ENCODE data around the gene CGB2.

Gene CGB2

DNA sequence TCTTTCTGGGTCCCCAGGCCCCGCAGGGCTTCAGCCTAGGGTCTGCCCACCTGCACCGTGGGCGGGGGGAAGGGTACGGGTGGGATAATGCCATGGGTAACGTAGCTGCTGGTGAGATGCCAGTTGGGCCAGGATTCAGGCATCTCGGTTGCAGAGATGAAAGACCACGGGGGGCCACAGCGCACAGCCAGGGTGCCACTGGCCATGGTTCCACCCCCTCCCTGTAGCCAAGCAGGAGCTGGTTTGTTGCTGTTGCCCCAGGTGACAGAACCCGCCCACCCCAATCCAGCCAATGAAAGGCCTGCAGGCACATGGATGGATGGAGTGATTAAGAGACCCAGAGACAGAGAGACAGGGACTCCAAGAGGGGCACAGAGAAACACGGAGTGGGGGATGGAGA lies 26.9 kb downstream of the CGB2 start:
- Histone ChIP-seq H3K9me3 (ENCODE audit: severe bottlenecking) (no peaks in the 10 kb centered on the region), H3K4me3 (ENCODE audit: severe bottlenecking) (no peak overlapping the region), H3K27me3 (ENCODE audit: insufficient read depth, poor library complexity, severe bottlenecking) (no peaks in the 10 kb centered on the region), H3K4me1 (ENCODE audit: insufficient read depth, poor library complexity, severe bottlenecking) (peaks cover 3% of the 10 kb centered on the region), H3K27ac (ENCODE audit: poor library complexity, severe bottlenecking) (no peak overlapping the region), H3K36me3 (ENCODE audit: low read depth) (no peaks in the 10 kb centered on the region)
- TF ChIP-seq, protein P1, sequence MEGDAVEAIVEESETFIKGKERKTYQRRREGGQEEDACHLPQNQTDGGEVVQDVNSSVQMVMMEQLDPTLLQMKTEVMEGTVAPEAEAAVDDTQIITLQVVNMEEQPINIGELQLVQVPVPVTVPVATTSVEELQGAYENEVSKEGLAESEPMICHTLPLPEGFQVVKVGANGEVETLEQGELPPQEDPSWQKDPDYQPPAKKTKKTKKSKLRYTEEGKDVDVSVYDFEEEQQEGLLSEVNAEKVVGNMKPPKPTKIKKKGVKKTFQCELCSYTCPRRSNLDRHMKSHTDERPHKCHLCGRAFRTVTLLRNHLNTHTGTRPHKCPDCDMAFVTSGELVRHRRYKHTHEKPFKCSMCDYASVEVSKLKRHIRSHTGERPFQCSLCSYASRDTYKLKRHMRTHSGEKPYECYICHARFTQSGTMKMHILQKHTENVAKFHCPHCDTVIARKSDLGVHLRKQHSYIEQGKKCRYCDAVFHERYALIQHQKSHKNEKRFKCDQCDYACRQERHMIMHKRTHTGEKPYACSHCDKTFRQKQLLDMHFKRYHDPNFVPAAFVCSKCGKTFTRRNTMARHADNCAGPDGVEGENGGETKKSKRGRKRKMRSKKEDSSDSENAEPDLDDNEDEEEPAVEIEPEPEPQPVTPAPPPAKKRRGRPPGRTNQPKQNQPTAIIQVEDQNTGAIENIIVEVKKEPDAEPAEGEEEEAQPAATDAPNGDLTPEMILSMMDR (IDR thresholded peaks at IDR 0.05; ENCODE audit: poor library complexity, severe bottlenecking) = no peak
- no peak for ATAC-seq (ENCODE audit: low read depth)
- DNase-seq (ENCODE audit: low spot score) = no peak

DNA sequence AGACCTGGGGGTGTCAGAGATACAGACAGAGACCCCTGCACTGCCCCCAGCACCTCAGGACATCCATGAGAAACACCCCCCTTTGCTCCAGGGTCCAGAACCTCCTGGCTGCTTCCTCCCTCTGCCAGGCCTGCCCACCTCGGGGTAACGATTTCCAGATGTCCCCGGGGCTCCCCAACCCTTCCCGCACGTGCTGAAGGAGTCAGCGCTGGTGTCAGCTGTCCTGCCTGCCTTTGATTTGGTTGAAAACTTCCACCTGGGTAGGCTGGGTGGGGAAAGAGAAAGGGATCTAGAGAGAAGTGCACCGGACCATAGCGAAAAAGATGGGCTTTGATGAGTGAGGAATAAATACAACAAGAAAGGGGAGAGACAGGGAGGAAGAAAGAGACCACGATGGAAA lies 27.4 kb downstream of the CGB2 start:
- Histone ChIP-seq H3K27me3 (ENCODE audit: insufficient read depth, poor library complexity, severe bottlenecking) (no peaks in the 10 kb centered on the region), H3K27ac (ENCODE audit: poor library complexity, severe bottlenecking) (no peak overlapping the region), H3K4me3 (ENCODE audit: severe bottlenecking) (no peak overlapping the region), H3K4me1 (ENCODE audit: insufficient read depth, poor library complexity, severe bottlenecking) (peaks cover 7% of the 10 kb centered on the region), H3K9me3 (ENCODE audit: severe bottlenecking) (no peaks in the 10 kb centered on the region), H3K36me3 (ENCODE audit: low read depth) (no peaks in the 10 kb centered on the region)
- no peak for ATAC-seq (ENCODE audit: low read depth)
- no peak for DNase-seq (ENCODE audit: low spot score)
- TF ChIP-seq, protein P1 (IDR thresholded peaks at IDR 0.05; ENCODE audit: poor library complexity, severe bottlenecking) = no peak

DNA sequence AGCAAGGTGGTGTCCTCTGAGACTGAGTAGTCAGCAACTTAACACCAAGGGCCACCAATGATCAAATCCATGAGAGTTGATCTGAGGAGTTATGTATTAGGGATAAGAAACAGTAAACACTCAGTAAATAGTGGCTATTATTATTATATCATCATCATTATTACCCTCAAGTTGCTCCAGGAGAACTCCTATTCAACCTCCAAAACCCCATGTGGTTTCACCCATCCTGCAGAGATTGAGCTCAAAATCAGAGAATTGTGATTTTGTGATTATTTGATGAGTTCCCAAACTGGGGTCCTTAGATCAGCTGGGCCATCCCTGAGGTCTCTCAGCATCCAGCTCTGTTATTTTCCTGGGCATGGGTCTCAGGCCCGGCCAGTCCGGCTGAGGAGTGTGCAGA lies 29.3 kb downstream of the CGB2 start:
- Histone ChIP-seq H3K4me1 (ENCODE audit: insufficient read depth, poor library complexity, severe bottlenecking) (peaks cover 7% of the 10 kb centered on the region), H3K36me3 (ENCODE audit: low read depth) (no peaks in the 10 kb centered on the region), H3K27me3 (ENCODE audit: insufficient read depth, poor library complexity, severe bottlenecking) (no peaks in the 10 kb centered on the region), H3K9me3 (ENCODE audit: severe bottlenecking) (no peaks in the 10 kb centered on the region), H3K27ac (ENCODE audit: poor library complexity, severe bottlenecking) (no peak overlapping the region), H3K4me3 (ENCODE audit: severe bottlenecking) (no peak overlapping the region)
- DNase-seq (ENCODE audit: low spot score) = no peak
- no peak for ATAC-seq (ENCODE audit: low read depth)
- TF ChIP-seq, protein P1 (IDR thresholded peaks at IDR 0.05; ENCODE audit: poor library complexity, severe bottlenecking) = no peak

DNA sequence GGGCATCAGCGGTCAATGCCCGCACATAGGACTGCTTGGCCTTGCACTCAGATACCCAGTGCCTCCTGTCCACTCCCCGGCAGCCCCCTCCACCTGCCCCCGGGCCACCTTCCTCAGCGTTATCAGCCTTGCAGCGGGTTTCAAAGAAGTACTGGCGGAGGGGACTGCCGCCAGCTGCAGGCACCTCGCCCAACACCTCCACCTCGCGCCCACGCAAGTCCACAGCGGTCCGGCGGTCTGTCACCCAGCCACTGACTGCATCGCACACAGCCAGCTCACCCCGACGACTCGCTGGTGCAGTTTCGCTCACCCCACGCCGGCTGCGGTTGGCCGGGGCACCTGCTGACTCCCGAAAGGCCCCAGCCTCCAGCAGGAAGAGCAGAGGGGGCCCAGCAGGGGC lies 29.8 kb downstream of the CGB2 start:
- no peak for DNase-seq (ENCODE audit: low spot score)
- TF ChIP-seq, protein P1 (IDR thresholded peaks at IDR 0.05; ENCODE audit: poor library complexity, severe bottlenecking) = no peak
- H3K27me3 ChIP-seq (ENCODE audit: insufficient read depth, poor library complexity, severe bottlenecking) = no peaks in the 10 kb centered on the region
- no peaks in the 10 kb centered on the region for H3K36me3 ChIP-seq (ENCODE audit: low read depth)
- no peak overlapping the region for H3K27ac ChIP-seq (ENCODE audit: poor library complexity, severe bottlenecking)
- no peak for ATAC-seq (ENCODE audit: low read depth)
- no peaks in the 10 kb centered on the region for H3K9me3 ChIP-seq (ENCODE audit: severe bottlenecking)
- H3K4me3 ChIP-seq (ENCODE audit: severe bottlenecking) = no peak overlapping the region
- peaks cover 7% of the 10 kb centered on the region for H3K4me1 ChIP-seq (ENCODE audit: insufficient read depth, poor library complexity, severe bottlenecking)

DNA sequence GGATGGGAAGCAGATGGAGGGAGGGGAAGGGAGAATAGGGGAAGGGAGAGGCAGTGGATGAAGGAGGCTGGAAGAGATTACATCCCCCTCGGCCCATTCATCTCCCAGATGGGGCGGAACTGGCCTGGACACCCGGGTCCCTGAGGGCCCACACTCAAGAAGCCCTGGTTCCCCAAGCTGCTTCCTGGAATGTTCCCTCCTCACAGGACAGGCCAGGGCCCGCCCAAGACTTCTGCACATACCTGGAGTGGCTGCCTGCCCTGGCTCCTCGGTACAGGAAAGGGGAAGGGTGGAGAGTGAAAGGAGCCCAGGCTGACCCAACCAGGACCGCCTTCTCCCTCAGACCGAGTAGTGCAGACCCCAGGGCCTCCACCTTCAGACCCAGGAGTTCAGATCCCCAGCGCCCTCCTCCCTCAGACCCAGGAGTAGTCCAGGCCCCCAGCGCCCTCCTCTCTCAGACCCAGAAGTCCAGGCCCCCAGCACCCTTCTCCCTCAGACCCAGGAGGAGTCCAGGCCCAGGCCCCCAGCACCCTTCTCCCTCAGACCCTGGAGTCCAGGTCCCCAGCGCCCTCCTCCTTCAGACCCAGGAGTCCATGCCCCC lies 32.4 kb downstream of the CGB2 start:
- Histone ChIP-seq H3K27me3 (ENCODE audit: insufficient read depth, poor library complexity, severe bottlenecking) (no peaks in the 10 kb centered on the region), H3K36me3 (ENCODE audit: low read depth) (no peaks in the 10 kb centered on the region), H3K27ac (ENCODE audit: poor library complexity, severe bottlenecking) (peak overlapping the region; percentile 92), H3K4me3 (ENCODE audit: severe bottlenecking) (peak overlapping the region; percentile 40), H3K9me3 (ENCODE audit: severe bottlenecking) (no peaks in the 10 kb centered on the region), H3K4me1 (ENCODE audit: insufficient read depth, poor library complexity, severe bottlenecking) (peaks cover 7% of the 10 kb centered on the region)
- TF ChIP-seq, protein P1 (IDR thresholded peaks at IDR 0.05; ENCODE audit: poor library complexity, severe bottlenecking) = no peak
- DNase-seq (ENCODE audit: low spot score) = peak; percentile 90
- peak; percentile 91 for ATAC-seq (ENCODE audit: low read depth)
